Measurements from ENCODE around the gene LSP1.
A peak's percentile ranks its signal among the peaks of the same experiment; 100 is the strongest.

LSP1 gene

GRCh38 chr11:1882265-1883238, 29.7 kb downstream of the LSP1 start:
- no peak for TF ChIP-seq TAF1 (IDR thresholded peaks at IDR 0.05; ENCODE audit: low read depth)
- no peak for TF ChIP-seq ZBTB7A (IDR thresholded peaks at IDR 0.05; ENCODE audit: low read depth)
- no peak for TF ChIP-seq CREB1 (IDR thresholded peaks at IDR 0.05; ENCODE audit: low read depth)
- TF ChIP-seq MAX (IDR thresholded peaks at IDR 0.05), result peak; percentile 16; the same call in 1 of the 2 replicates
- no peak for TF ChIP-seq EGR1 (IDR thresholded peaks at IDR 0.05)
- no peak for TF ChIP-seq FOXM1 (IDR thresholded peaks at IDR 0.05; ENCODE audit: borderline replicate concordance, low read depth)
- no peak for TF ChIP-seq CEBPB (IDR thresholded peaks at IDR 0.05)
- peak; percentile 25; the same call in 1 of the 2 replicates for TF ChIP-seq NFIC (IDR thresholded peaks at IDR 0.05)
- no peak for TF ChIP-seq REST (IDR thresholded peaks at IDR 0.05; ENCODE audit: low read depth)
- peak; percentile 92 for TF ChIP-seq RAD21 (IDR thresholded peaks at IDR 0.05; ENCODE audit: low read depth)
- no peak for TF ChIP-seq EP300 (IDR thresholded peaks at IDR 0.05; ENCODE audit: borderline replicate concordance)
- TF ChIP-seq USF1 (IDR thresholded peaks at IDR 0.05), result no peak
- TF ChIP-seq YY1 (IDR thresholded peaks at IDR 0.05; ENCODE audit: low read depth), result peak; percentile 57; the same call in 1 of the 2 replicates

- no peak for TF ChIP-seq ZBTB7A (IDR thresholded peaks at IDR 0.05; ENCODE audit: low read depth)
- TF ChIP-seq USF1 (IDR thresholded peaks at IDR 0.05), result no peak
- no peak for TF ChIP-seq CREB1 (IDR thresholded peaks at IDR 0.05; ENCODE audit: low read depth)
- no peak for TF ChIP-seq YY1 (IDR thresholded peaks at IDR 0.05; ENCODE audit: low read depth)
- TF ChIP-seq TCF12 (IDR thresholded peaks at IDR 0.05; ENCODE audit: low read depth), result no peak
- TF ChIP-seq MAX (IDR thresholded peaks at IDR 0.05), result no peak
- no peak for TF ChIP-seq TEAD4 (IDR thresholded peaks at IDR 0.05)
- no peak for TF ChIP-seq CEBPB (IDR thresholded peaks at IDR 0.05)
- no peak for TF ChIP-seq FOXM1 (IDR thresholded peaks at IDR 0.05; ENCODE audit: borderline replicate concordance, low read depth)
- no peak for TF ChIP-seq EP300 (IDR thresholded peaks at IDR 0.05; ENCODE audit: borderline replicate concordance)
- no peak for TF ChIP-seq NFIC (IDR thresholded peaks at IDR 0.05)
- TF ChIP-seq TAF1 (IDR thresholded peaks at IDR 0.05; ENCODE audit: low read depth), result no peak
- TF ChIP-seq RAD21 (IDR thresholded peaks at IDR 0.05; ENCODE audit: low read depth), result no peak
- TF ChIP-seq EGR1 (IDR thresholded peaks at IDR 0.05), result no peak
- no peak for TF ChIP-seq REST (IDR thresholded peaks at IDR 0.05; ENCODE audit: low read depth)
These were observed 30.7 kb downstream of the LSP1 start for GRCh38 chr11:1883346-1884302.

GRCh38 chr11:1884303-1884700, 31.4 kb downstream of the LSP1 start:
- TF ChIP-seq CREB1 (IDR thresholded peaks at IDR 0.05; ENCODE audit: low read depth) (no peak), TAF1 (IDR thresholded peaks at IDR 0.05; ENCODE audit: low read depth) (no peak), EGR1 (IDR thresholded peaks at IDR 0.05) (no peak), TEAD4 (IDR thresholded peaks at IDR 0.05) (no peak), YY1 (IDR thresholded peaks at IDR 0.05; ENCODE audit: low read depth) (no peak), TCF12 (IDR thresholded peaks at IDR 0.05; ENCODE audit: low read depth) (no peak), MAX (IDR thresholded peaks at IDR 0.05) (no peak)

- TF ChIP-seq NFIC (IDR thresholded peaks at IDR 0.05) (no peak), RAD21 (IDR thresholded peaks at IDR 0.05; ENCODE audit: low read depth) (no peak), TEAD4 (IDR thresholded peaks at IDR 0.05) (no peak), MAX (IDR thresholded peaks at IDR 0.05) (no peak), ZBTB7A (IDR thresholded peaks at IDR 0.05; ENCODE audit: low read depth) (no peak)
These were observed 34.8 kb downstream of the LSP1 start for GRCh38 chr11:1887451-1888346.

All from Ishikawa (cell line).